Gastrocnemius medialis (tissue), 4 donors: Measurements from ENCODE around the gene CSF2RB. TPM values are rescaled to one million over a fixed set of nuclear protein-coding genes. Genes with fewer than 3 reads are reported as not detected.

Experiments used
- ATAC-seq, 2 donors: fragments of 150-250 bp; one replicate each; pipeline ENCODE4 v1.9.1; 2016
- DNase-seq, 2 donors: peaks; one replicate each; pipeline ENCODE4 v3.0.0-alpha.2; 2019
- H3K27ac ChIP-seq, 4 donors: fragments of 200-600 bp; sonication (generic); 1 replicate in 1 of 4; 2 replicates in 3 of 4; pipeline ENCODE4 v1.5.1; 2016 to 2018; ENCODE audit warnings: mild to moderate bottlenecking in 2 of 4, moderate library complexity in 1 of 4
- H3K27me3 ChIP-seq, 3 donors: fragments of 200-600 bp; sonication (generic) in 2 of 3; 1 replicate in 1 of 3; 2 replicates in 2 of 3; pipeline versions ENCODE4 v1.5.1 to v1.6.0; 2016 to 2019; ENCODE audit warnings: mild to moderate bottlenecking in 1 of 3, moderate library complexity in 1 of 3
- H3K36me3 ChIP-seq, 2 donors: fragments of 200-600 bp; sonication (generic) in 1 of 2; one replicate each; pipeline ENCODE4 v1.5.1; 2017 to 2018
- H3K4me1 ChIP-seq, 2 donors: fragments of 200-600 bp; sonication (generic) in 1 of 2; one replicate each; pipeline ENCODE4 v1.5.1; 2016 to 2017; ENCODE audit warnings: mild to moderate bottlenecking in 2 of 2
- H3K4me3 ChIP-seq, 4 donors: fragments of 200-600 bp; sonication (generic) in 3 of 4; 1 replicate in 1 of 4; 2 replicates in 3 of 4; pipeline ENCODE4 v1.5.1; 2016 to 2019; ENCODE audit warnings: mild to moderate bottlenecking in 2 of 4
- H3K9me3 ChIP-seq, 3 donors: fragments of 200-600 bp; sonication (generic) in 2 of 3; 1 replicate in 1 of 3; 2 replicates in 2 of 3; pipeline ENCODE4 v1.5.1; 2016 to 2019
- CTCF ChIP-seq, 5 experiments: fragments of 450-650 bp in 3 of 5; fragments of 200-600 bp in 2 of 5; sonication (generic) in 2 of 5; IDR thresholded peaks in 4 of 5; conservative IDR thresholded peaks in 1 of 5; 1 replicate in 4 of 5; 2 replicates in 1 of 5; pipeline ENCODE4 v1.5.1; 2016 to 2019; ENCODE audit warnings: antibody characterized with exemption in 5 of 5, mild to moderate bottlenecking in 3 of 5, moderate library complexity in 3 of 5
- POLR2A ChIP-seq, 2 donors: fragments of 450-650 bp; IDR thresholded peaks; one replicate each; pipeline ENCODE4 v1.6.1; 2017; ENCODE audit warnings: antibody characterized with exemption in 2 of 2, mild to moderate bottlenecking in 2 of 2, moderate library complexity in 2 of 2
- in situ Hi-C, 4 donors: fragments of 200-750 bp; cut with MboI; loops; one replicate each; pipeline versions ENCODE4 v1.15.0 to v1.8.0; 2017; ENCODE audit warnings: low sequenced_read_pairs in 4 of 4
- intact Hi-C: fragments of 100-400 bp; cut with DNase I; formaldehyde crosslinking; loops from one replicate; pipeline ENCODE4 v1.15.1; 2023; ENCODE audit warnings: low total_unique reads
- total RNA-seq, 4 donors: library from RNA; depleted of rRNA; stranded (reverse); fragments of >200 nt; gene quantifications; one replicate each; pipeline versions ENCODE4 v1.1.0 to v1.2.3, GENCODE V29; 2016

CSF2RB gene
- total RNA-seq, 4 donors from 2014 or later, result 1.2 to 2.0 (median 1.6) TPM

GRCh38 chr22:36979016-36979910 is 65.8 kb downstream of the CSF2RB start:
- in situ Hi-C loops, result loop anchor here in 3 of 4 donors (10.0 to 25.0 kb wide), 4 partner anchors 124 to 204 kb away; partner anchors contain the start of gene IFT27 (in 2 of the 3)
- Histone ChIP-seq H3K4me1 (peaks cover 0 to 5% of the 10 kb centered on the region in 2 donors), H3K36me3 (no peaks in the 10 kb centered on the region), H3K9me3 (no peaks in the 10 kb centered on the region), H3K27me3 (peaks cover 2 to 22% (median 6%) of the 10 kb centered on the region in 3 donors), H3K27ac (no peak overlapping the region), H3K4me3 (no peak overlapping the region)
- TF ChIP-seq POLR2A (IDR thresholded peaks at IDR 0.05), result no peak
- TF ChIP-seq CTCF (IDR thresholded peaks at IDR 0.05 in 4 of 5, conservative IDR thresholded peaks at IDR 0.05 in 1 of 5), result no peak
- ATAC-seq (no peak), DNase-seq (no peak)
- intact Hi-C loops, result loop anchor here (2.0 kb wide), 1 partner anchor 40 kb away; the partner anchor contains the start of genes MPST and TST

- Histone ChIP-seq H3K36me3 (no peaks in the 10 kb centered on the region), H3K27ac (no peak overlapping the region), H3K9me3 (peaks cover 0 to 6% (median 2%) of the 10 kb centered on the region in 3 donors), H3K27me3 (peaks cover 2 to 22% (median 12%) of the 10 kb centered on the region in 3 donors), H3K4me1 (peaks cover 0 to 5% of the 10 kb centered on the region in 2 donors), H3K4me3 (no peak overlapping the region)
- intact Hi-C loops, result no loop called here
- TF ChIP-seq POLR2A (IDR thresholded peaks at IDR 0.05) (no peak), CTCF (IDR thresholded peaks at IDR 0.05 in 4 of 5, conservative IDR thresholded peaks at IDR 0.05 in 1 of 5) (no peak)
- in situ Hi-C loops, result loop anchor here in 1 of 4 donors (25.0 kb wide), 1 partner anchor 194 kb away; the partner anchor contains the start of gene IFT27
- ATAC-seq, result no peak
- no peak for DNase-seq
Observed at GRCh38 chr22:36981247-36981775, 67.9 kb downstream of the CSF2RB start.

GRCh38 chr22:36982136-36982535 is 68.7 kb downstream of the CSF2RB start:
- in situ Hi-C loops, result loop anchor here in 1 of 4 donors (25.0 kb wide), 1 partner anchor 195 kb away; the partner anchor contains the start of gene IFT27
- Histone ChIP-seq H3K27ac (no peak overlapping the region), H3K9me3 (peaks cover 0 to 8% (median 4%) of the 10 kb centered on the region in 3 donors), H3K4me3 (no peak overlapping the region), H3K36me3 (no peaks in the 10 kb centered on the region), H3K27me3 (peaks cover 2 to 18% (median 12%) of the 10 kb centered on the region in 3 donors), H3K4me1 (peaks cover 0 to 5% of the 10 kb centered on the region in 2 donors)
- no peak for TF ChIP-seq POLR2A (IDR thresholded peaks at IDR 0.05)
- no peak for TF ChIP-seq CTCF (IDR thresholded peaks at IDR 0.05 in 4 of 5, conservative IDR thresholded peaks at IDR 0.05 in 1 of 5)
- intact Hi-C loops, result no loop called here
- DNase-seq (no peak), ATAC-seq (no peak)

GRCh38 chr22:36985211-36985889 is 71.9 kb downstream of the CSF2RB start:
- H3K27ac ChIP-seq, result no peak overlapping the region
- H3K4me3 ChIP-seq, result peak overlapping the region in 1 of 4 donors; percentile 16
- in situ Hi-C loops, result loop anchor here in 1 of 4 donors (25.0 kb wide), 1 partner anchor 198 kb away; the partner anchor contains the start of gene IFT27
- no peak for ATAC-seq
- peaks cover 8 to 21% (median 15%) of the 10 kb centered on the region in 3 donors for H3K27me3 ChIP-seq
- H3K36me3 ChIP-seq, result no peaks in the 10 kb centered on the region
- H3K4me1 ChIP-seq, result no peaks in the 10 kb centered on the region
- H3K9me3 ChIP-seq, result peaks cover 0 to 8% (median 4%) of the 10 kb centered on the region in 3 donors
- TF ChIP-seq POLR2A (IDR thresholded peaks at IDR 0.05) (no peak), CTCF (IDR thresholded peaks at IDR 0.05 in 4 of 5, conservative IDR thresholded peaks at IDR 0.05 in 1 of 5) (no peak)
- intact Hi-C loops, result no loop called here
- no peak for DNase-seq
